ENCODE results near the gene C9orf43.
A peak's percentile ranks its signal among the peaks of the same experiment; 100 is the strongest.
"Not testable (repeated sequence)": the region's sequence is repeated elsewhere in the genome, so short reads cannot be mapped to it uniquely, and the experiment has no call there.

Gene C9orf43, protein sequence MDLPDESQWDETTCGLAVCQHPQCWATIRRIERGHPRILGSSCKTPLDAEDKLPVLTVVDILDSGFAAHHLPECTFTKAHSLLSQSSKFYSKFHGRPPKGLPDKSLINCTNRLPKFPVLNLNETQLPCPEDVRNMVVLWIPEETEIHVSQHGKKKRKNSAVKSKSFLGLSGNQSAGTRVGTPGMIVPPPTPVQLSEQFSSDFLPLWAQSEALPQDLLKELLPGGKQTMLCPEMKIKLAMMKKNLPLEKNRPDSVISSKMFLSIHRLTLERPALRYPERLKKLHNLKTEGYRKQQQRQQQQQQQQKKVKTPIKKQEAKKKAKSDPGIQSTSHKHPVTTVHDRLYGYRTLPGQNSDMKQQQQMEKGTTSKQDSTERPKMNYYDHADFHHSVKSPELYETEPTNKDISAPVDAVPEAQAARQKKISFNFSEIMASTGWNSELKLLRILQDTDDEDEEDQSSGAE

DNA sequence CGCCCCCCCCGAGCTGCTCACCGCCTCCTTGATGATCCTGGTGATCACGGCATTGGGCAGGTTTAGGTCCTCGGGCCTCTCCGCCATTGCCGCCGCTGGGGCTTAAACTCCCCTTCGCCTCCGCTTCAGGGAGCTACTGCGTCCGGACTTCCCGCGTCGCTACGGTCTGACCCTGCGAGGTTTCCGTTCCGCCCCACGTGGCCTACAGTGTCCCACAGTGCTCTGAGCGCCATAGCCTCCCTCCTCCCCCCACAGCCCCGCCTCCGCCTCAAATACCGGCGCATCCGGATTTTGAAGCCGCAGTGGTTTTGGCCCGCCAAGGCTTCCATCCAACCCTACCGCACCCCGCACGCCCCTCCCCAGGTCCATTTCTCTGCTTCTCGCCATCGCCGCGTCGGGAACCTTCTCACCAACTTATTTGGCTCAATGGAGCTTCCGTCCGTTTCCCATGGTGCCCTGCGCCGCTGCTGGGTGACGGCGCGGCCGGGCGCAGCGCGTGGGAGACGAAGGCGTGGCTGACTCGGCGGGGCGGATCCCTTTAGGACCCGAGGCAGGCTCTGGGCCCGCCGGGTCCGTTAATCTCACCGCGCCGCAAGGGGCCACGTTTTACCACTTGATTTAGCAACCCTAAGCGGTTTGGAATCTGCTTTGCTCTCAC lies at the start of gene C9orf43, which contains the start of gene POLE3:
C9orf43 (plus strand) TSS at position 541 of the 658 bp plus-strand sequence. CDS start 2,747 bp downstream, outside the sequence.
POLE3 (minus strand) TSS at position 469 of the 658 bp plus-strand sequence; CDS start at position 87, 382 bp downstream.
- peak; percentile 93 for DNase-seq

DNA sequence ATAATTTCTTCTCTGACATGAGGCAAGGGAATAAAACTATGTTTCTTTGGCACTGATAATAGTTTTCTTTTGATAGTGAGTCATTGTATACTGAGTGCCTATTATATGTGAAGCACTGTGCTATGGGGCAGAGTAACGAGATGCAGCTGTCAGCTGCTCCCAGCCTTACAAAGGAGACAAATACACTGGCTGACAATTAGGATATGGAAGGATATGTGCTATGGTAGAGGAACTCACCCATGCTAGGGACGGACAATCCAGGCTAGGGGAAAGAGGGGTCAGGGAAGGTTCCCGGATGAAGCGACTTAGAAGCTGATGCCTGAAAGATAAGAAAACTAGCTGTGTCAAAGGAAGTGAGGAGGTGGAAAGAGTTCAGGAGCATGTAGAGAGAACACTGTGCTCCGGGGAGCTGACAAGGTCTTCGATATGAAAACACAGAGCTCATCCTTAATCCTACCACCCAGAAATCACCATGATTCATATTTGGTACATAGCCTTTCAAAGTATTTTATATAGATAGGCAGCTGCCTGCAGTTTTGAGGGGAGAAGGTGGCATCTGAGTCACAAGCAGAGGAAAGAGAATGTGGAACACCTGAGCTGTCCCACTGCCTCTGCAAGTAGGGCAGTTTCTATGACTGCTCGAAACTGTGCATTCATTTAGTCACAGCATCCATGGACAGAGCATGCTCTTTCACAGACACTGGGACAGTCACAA lies 49.1 kb upstream of the C9orf43 start:
- no peak for DNase-seq

DNA sequence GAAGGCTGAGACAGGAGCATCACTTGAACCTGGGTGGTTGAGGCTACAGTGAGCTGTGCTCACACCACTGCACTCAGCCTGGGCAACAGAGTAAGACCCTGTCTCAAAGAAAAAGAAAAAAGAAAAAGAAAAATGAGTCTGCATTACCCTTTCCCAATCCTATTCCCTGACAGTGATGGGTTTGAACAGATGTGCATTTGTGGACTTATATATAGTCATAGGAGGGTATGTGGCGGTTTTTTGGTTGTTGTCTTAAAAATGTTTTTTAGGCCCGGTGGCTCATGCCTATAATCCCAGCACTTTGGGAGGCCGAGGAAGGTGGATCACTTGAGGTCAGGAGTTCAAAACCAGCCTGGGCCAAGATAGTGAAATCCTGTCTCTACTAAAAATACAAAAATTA lies 47.2 kb upstream of the C9orf43 start:
- no peak for DNase-seq

DNA sequence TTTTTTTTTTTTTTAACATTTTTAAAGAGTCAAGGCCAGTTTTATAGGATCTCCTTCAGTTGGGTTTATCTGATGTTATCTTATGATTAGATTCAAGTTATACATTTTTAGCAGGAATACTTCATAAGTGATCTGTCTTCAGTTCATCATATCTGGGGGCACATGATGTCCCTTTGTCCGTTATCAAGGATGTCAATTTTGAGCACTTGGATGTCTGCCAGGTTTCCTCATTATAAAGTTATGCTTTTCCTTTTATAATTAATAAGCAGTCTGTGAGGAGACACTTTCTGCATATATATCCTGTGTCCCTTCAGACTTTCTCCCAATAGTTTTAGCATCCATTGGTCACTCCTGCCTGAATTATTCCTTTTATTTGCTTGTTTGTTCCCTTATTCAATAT lies 45.6 kb upstream of the C9orf43 start:
- DNase-seq, result no peak

DNA sequence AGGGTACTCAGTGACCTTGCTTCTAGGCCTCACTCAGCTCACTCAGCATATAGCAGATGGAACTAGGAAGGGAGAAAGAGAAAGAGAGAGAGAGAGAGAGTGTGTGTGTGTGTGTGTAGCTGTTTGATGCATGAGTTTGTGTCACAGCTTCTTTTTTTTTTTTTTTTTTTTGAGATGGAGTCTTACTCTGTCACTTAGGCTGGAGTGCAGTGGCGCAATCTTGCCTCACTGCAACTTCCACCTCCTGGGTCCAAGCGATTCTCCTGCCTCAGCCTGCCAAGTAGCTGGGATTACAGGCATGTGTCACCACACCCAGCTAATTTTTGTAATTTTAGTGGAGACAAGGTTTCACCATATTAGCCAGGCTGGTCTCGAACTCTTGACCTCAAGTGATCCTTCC lies 44.9 kb upstream of the C9orf43 start:
- DNase-seq, result not testable (repeated sequence)

DNA sequence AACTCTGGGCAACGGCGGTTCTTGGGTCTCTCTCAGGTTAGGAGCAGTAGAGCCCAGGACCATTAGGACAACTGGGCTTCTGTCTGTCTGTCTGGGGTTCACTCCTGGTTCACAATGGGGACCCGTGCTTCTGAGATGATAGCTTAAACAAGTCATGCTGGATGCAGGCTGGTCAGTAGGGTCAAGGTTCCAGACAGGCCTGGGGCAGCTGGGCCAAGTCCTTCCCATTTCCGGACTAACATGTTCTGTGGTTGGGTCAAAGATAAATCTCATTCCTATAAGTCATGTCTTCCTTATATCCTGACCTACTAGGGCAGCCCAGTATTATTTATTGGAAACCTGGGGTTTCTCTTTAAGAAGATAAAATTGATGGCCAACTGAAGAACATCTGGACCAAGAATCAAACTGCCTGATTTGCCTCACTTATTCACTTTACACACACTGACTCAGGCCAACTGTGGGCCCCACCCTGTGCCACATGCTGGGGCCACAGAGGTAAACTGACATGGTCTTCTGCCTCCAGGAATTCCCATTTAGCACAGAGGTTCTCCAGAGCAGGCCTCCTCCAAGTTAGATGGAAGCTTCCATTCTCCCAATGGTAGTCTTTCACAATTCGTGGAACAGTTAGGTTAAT lies 42.1 kb upstream of the C9orf43 start:
- DNase-seq, result no peak

DNA sequence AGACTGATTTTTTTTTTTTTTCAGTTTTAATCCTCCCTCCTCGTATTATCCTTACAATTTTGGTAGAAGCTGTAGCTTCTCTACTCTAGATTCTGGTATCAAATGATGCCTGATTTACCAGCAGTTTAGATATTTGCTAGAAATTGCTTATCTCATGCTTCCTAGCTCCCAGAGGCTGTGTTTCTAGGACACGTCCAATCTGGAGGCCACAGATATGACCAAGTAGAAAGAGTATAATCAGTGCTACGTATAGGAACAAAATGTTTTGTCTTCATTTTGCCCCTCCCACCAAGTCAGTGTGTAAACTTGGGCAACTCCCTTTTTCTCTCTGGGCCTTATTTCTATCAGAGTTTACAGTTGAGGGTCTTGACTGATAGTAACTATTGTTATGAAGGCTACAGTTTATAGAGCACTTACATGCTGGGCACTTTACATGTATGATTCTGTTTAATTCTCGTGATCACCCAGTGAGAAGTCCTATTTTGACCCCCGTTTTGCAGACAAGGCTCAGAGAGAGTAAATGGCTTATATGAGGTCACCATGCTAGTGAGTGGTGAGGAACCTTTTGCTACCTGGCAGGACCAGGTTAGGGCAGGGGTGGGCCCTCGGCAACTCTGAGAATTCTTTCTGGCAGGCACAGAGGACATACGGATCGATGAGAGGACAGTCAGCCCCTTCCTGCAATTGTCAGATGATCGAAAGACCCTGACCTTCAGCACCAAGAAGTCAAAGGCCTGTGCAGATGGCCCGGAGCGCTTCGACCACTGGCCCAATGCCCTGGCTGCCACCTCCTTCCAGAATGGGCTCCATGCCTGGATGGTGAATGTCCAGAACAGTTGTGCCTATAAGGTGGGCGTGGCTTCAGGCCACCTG lies 41.3 kb upstream of the C9orf43 start:
- no peak for DNase-seq

DNA sequence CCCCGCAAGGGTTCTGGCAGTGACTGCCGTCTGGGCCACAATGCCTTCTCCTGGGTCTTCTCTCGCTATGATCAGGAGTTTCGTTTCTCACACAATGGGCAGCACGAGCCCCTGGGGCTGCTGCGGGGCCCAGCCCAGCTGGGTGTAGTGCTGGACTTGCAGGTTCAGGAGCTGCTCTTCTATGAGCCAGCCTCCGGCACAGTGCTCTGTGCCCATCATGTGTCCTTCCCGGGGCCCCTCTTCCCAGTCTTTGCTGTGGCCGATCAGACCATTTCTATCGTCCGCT lies 40.7 kb upstream of the C9orf43 start:
- DNase-seq, result no peak

DNA sequence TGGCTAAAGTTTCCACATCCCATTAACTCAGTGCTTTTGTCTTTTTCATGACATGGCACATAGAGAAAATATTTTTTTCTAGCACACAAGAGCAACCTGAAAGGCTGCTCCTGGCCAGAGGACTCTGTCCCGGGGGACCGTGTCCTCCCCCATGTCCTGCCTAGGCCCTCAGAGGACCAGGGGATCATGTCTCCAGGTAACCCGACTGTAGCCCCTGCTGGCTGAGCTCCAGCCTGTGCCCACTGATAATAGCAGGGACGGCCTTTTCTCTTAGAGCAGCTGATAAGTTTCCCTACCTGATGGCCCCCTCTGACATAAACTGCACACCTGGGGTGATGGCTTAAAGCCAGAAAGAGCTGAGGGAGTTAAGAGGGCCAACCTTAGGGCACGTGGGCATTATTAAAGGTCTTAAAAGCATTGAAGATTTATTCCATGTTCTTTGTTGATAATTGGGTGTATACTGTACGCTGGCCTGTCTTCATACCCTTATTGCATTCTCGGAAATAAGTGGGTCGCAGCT lies 39.7 kb upstream of the C9orf43 start:
- DNase-seq, result no peak

DNA sequence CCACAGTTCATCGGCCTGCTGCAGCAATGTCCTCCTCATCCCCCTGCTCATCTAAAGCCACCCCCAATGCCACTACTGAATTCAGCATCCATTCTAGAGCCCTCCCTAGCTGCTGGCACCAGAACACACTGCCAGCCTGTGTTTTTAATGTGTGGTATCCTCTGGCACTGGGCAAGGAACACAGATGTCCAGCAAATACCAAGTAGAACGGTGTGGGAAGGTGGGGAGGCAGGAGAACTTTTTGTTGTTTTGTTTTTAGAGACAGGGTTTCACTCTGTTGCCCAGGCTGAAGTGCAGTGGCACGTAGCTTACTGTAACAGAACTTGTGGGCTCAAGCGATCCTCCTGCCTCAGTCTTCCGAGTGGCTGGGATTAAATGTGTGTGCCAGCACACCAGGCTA lies 38.5 kb upstream of the C9orf43 start:
- no peak for DNase-seq

DNA sequence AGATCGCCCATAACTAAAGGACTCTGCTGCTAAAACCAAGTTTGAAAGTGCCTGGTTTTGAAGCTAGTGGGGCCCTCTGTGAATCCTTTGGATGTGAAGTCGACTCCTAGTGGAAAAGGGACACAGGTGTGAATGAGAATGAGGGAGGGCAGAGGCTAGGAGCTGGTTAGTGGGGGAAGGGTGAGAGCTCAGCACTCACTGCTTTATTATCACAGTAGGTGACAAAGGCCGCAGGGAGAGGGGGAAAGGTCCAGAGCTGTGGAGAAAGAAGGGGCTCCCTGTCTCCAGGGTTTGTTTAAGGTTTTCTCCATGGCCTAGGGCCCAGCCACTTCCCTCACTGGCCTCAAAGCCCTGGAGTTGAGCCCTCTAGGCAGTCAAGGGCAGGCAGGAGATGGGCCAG lies 37.3 kb upstream of the C9orf43 start:
- no peak for DNase-seq

DNA sequence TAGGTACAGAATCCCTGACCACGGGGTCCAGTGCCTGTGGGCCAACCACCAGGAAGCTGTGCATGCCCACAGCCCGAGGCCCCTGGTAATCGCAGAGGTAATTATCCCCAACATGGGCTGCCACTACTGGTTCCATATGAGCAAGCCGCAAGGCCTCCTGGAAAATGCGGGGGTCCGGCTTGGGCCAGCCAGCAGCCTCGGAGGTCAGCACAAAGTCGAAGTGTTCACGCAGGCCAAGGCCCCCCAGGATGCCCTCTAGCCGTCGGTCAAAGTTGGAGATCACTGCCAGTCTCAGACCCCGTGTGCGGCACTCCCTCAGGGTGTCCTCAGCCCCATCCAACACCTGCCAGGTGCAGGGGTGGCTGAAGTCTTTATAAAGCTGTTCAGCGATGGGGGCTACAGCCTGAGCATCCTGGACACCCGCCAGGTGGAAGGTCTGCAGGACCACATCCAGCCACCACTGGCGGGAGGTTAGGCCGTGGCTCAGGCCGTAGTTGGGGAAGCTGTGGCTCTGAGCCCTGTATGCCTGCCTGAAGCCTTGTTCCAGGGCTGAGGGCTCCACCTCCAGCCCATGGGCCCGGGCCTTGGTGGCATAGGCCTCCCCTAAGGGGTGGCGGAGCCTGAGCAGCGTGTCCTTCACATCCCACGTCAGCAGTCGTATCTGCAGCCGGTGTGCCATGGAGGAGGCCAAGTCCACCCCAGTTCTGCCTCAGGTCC lies 36.7 kb upstream of the C9orf43 start:
- no peak for DNase-seq

DNA sequence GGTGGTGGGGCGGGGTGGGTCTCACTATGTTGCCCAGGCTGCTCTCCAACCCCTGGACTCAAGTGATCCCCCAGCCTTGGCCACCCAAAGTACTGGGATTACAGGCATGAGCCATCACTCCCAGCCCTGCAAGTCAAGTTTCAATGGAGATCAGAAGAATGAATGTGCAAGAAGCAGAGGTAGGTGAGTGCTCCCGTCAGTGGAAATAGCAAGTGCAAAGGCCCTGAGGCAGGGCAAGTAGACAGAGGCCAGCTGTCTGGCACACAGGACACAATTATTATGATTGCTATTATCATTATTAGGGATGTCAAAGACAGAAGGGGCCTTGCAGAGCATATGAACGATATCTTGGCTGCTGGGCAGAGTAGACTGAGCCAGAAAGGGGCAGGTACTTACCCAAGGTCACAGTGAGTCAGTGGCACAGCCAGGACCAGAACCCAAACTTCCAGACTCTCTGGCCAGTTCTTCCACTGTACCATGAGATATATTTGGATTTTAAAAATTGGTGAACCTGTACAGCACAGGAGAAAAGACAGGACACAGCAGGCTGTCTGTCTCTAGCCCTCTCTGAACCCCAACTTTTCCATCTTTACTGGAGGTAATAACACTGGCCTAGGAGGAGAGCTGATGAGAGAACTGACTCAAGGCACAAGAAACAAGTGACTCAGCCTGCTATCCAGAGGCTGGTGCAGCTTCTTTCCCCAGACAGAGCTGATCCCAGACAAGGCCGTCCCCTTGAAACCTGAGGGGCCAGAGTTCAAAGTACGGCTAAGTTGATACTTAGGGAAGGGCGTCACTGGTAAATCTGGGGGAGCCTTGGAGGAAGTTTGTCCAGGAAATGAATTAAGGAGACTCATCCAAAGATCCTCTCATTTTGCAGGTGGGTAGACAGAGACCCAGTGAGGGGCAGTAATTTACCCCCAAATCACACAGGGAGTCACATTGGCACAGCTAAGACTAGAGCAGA lies 35.2 kb upstream of the C9orf43 start:
- no peak for DNase-seq

DNA sequence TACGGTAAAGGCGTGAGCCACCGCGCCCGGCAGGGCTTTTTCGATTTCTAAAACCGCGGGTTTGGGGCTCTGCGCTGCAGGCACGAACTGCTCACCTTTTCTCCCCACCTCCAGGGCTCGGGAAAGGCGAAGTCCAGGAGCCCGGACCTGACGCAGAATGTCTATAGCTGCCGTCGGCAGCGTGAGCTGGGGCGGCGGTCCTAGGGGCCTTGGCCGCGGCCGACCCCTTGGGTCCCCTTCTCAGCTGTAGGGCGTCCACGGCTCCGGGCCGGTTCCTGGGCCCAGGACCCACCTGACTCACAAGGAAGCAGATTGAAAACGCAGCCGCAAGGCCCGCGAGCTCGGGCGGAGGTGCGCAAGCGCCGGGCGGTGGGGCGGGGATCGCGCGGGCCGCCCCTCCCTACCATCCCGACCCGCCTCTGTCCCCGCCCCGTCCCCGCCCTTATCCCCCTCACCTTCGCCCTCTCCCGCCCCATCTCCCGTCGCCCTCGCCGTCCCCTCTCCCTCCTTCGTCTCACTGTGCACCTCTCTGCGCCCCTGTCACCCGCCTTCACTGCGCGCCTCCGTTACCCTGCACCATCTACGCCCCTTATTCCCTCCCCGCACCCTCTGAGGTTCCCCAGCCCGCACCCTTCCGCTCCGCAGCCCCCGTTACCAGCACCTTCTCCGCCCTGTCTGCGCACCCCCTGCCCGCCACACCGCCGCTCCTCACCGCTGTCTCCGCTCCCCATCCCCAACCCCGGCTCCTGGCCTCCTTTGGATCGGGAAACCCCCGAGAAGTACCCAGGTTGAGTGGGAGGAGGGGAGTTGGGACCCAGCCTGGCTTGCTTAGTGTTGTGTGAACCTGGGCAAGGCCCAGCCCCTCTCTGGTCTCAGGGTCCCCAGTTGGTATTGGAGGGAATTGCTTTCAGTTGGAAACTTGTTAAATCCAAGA lies 33.6 kb upstream of the C9orf43 start, which contains the start of gene HDHD3:
HDHD3 (minus strand) TSS at position 353 of the 934 bp plus-strand sequence. CDS start 2,632 bp downstream, outside the sequence.
- DNase-seq, result peak; percentile 75

DNA sequence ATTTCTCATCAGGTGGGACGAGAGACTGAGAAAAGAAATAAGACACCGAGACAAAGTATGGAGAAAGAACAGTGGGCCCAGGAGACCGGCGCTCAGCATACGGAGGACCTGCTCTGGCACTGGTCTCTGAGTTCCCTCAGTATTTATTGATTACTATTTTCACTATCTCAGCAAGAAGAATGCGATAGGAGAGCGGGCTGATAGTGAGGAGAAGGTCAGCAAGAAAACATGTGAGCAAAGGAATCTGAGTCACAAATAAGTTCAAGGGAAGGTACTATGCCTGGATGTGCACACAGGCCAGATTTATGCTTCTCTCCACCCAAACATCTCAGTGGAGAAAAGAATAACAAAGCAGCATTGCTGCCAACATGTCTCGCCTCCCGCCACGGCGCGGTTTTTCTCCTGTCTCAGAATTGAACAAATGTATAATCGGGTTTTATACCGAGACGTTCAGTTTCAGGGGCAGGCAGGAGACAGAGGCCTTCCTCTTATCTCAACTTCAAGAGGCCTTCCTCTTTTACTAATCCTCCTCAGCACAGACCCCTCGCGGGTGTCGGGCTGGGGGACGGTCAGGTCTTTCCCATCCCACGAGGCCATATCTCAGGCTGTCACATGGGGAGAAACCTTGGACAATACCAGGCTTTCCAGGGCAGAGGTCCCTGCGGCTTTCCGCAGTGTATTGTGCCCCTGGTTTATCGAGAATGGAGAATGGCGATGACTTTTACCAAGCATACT lies 31.3 kb upstream of the C9orf43 start:
- DNase-seq, result not testable (repeated sequence)

DNA sequence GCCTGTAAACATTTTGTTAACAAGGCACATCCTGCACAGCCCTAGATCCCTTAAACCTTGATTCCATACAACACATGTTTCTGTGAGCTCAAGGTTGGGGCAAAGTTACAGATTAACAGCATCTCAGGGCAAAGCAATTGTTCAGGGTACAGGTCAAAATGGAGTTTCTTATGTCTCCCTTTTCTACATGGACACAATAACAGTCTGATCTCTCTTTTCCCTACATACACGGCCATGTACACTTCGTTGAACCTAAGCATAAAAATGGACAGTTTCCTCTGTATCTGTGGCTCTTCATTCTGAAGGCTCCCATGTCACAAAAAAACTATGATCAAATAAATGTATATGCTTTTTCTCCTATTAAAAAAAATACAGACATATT lies 30.7 kb upstream of the C9orf43 start:
- DNase-seq, result not testable (repeated sequence)

DNA sequence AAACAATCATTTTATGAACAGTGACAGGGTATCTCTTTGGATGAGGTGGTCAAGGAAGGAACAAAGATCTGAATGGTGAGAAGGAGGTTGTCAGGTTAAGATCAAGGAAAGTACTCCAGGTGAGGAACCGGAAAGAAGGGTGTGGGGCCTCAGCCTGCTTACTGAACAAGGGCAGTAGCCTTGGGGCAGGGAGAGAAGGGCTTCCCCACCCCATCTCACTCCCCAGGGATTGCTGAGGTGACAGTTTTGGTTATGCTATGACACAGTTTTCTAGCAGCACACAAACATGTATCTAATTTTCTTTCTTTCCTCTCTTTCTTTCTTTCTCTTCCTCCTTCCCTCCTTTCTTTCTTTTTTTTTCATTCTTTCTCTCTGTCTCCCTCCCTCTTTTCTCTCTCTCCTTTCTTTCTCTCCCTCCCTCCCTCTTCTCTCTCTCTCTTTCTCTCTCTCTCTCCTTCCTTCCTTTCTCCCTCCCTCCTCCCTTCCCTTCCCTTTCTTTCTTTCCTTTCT lies 29.6 kb upstream of the C9orf43 start:
- no peak for DNase-seq

DNA sequence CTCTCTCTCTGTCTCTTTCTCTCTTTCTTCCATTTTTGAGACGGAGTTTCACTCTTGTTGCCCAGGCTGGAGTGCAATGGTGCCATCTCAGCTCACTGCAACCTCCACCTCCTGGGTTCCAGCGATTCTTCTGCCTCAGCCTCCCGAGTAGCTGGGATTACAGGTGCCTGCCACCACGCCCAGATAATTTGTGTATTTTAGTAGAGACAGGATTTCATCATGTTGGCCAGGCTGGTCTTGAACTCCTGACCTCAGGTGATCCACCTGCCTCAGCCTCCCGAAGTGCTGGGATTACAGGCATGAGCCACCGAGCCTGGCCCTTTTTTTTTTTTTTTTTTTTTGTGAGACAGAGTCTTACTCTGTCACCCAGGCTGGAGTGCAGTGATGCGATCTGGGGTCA lies 29.1 kb upstream of the C9orf43 start:
- DNase-seq, result not testable (repeated sequence)

Measured in NCI-H1092 (cell line).